Activated naive CD8-positive, alpha-beta T cell treated with anti-CD3 and anti-CD28 coated beads for 36 hours (primary cell): Measurements from ENCODE around the gene GPX3. TPM values are rescaled to one million over a fixed set of nuclear protein-coding genes. Genes with fewer than 3 reads are reported as not detected.
A peak's percentile ranks its signal among the peaks of the same experiment; 100 is the strongest.

Source experiments
- DNase-seq: peaks from one replicate; pipeline ENCODE4 v3.0.0; 2021
- H3K27ac Mint-ChIP-seq: one replicate; pipeline ENCODE4 v1.8.0; 2022; ENCODE audit warnings: mild to moderate bottlenecking, moderate library complexity, mixed read lengths
- H3K27me3 Mint-ChIP-seq: one replicate; pipeline ENCODE4 v1.8.0; 2022; ENCODE audit warnings: mild to moderate bottlenecking, mixed read lengths
- H3K36me3 Mint-ChIP-seq: one replicate; pipeline ENCODE4 v1.8.0; 2021; ENCODE audit warnings: mild to moderate bottlenecking, mixed read lengths
- H3K4me1 Mint-ChIP-seq: one replicate; pipeline ENCODE4 v1.8.0; 2021; ENCODE audit warnings: mixed read lengths
- H3K4me3 Mint-ChIP-seq: one replicate; pipeline ENCODE4 v1.8.0; 2022; ENCODE audit warnings: mild to moderate bottlenecking, moderate library complexity, mixed read lengths
- H3K9me3 Mint-ChIP-seq: one replicate; pipeline ENCODE4 v1.8.0; 2022; ENCODE audit warnings: mixed read lengths
- total RNA-seq, 2 experiments: library from RNA; stranded (reverse); gene quantifications; one replicate each; pipeline ENCODE4 v1.2.3, GENCODE V29; 2021

GPX3 gene
- total RNA-seq, 2 experiments from 2014 or later = not detected

GRCh38 chr5:151023047-151023615 is 2.7 kb downstream of the GPX3 start:
- peaks cover 15% of the 10 kb centered on the region for H3K36me3 Mint-ChIP-seq
- H3K4me3 Mint-ChIP-seq = no peak overlapping the region
- H3K9me3 Mint-ChIP-seq = no peaks in the 10 kb centered on the region
- H3K27ac Mint-ChIP-seq = no peak overlapping the region
- H3K4me1 Mint-ChIP-seq = peaks cover 14% of the 10 kb centered on the region
- peaks cover 8% of the 10 kb centered on the region for H3K27me3 Mint-ChIP-seq
- no peak for DNase-seq

DNA sequence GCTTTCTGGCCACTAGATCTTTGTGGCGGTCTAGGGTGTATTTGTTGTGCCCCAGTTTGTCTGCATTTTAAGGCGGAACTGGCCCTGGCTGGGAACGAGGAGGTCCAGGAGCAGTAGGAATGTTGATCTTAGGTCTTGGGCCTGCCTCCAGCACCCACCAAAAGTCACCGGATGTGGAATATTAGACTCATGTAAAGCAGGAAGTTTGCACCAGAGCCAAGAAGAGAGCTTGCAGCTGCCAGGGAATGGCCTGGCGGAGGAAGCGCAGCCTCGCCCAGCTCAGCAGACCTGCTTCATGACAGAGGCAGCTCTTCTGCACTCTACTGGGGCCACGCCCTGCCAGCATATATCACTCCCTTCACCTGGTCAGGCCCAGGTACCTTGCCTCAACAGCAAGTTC is 3.3 kb downstream of the GPX3 start:
- H3K27me3 Mint-ChIP-seq = peaks cover 8% of the 10 kb centered on the region
- no peak overlapping the region for H3K4me3 Mint-ChIP-seq
- no peak for DNase-seq
- H3K27ac Mint-ChIP-seq = no peak overlapping the region
- H3K9me3 Mint-ChIP-seq = no peaks in the 10 kb centered on the region
- peaks cover 14% of the 10 kb centered on the region for H3K4me1 Mint-ChIP-seq
- peaks cover 19% of the 10 kb centered on the region for H3K36me3 Mint-ChIP-seq

DNA sequence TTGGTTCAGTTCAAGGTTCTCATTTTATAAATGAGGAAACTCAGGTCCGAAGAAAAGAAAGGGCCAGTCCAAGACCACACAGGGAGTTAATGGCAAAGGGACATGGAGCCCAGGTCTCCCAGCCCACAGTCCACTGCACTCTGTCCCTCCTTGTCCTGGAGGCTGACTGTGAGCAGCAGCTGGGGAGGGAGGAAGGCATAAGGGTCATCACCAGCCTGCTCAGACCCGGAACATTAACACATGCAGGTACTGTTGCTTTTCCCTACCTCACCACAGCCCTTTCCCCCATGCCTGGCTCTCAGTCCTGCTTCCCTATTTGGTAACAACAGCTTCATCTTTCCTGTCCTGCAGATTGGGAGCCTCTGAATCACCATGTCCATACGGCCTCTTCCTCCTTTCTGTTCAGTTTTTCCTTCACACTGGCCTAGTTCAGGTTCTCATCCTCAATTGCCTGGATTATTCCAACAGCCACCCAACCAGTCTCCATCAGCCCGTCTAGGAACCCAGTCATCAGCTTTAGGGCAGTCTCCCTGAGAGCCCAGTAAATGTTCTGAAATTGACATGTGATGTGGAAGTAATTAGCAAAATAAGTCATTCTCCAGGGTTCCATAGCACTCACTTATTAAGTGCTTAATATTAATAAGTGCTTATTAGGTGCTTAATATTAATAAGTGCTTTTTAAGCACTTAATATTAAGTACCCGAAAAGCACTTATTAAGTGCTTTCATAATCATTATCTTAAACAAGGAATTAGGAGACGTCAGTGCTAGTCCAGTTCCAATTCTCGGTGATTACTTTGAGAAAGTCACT is 4.3 kb downstream of the GPX3 start:
- DNase-seq = no peak
- Mint-ChIP-seq H3K4me3 (no peak overlapping the region), H3K27ac (no peak overlapping the region), H3K36me3 (peaks cover 19% of the 10 kb centered on the region), H3K4me1 (peaks cover 9% of the 10 kb centered on the region), H3K27me3 (peaks cover 8% of the 10 kb centered on the region), H3K9me3 (no peaks in the 10 kb centered on the region)

DNA sequence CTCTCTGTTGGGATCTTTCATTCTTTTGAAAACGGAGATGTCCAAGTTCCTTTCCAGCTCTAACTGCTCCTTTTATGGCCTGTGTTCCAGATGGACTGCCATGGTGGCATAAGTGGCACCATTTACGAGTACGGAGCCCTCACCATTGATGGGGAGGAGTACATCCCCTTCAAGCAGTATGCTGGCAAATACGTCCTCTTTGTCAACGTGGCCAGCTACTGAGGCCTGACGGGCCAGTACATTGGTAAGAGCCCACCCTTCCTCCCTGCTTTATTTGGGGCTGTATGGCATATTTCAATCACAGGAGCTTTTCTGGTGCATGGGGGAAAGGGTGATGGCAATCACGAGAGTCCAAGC is 4.8 kb downstream of the GPX3 start:
- no peak overlapping the region for H3K4me3 Mint-ChIP-seq
- H3K27me3 Mint-ChIP-seq = peaks cover 6% of the 10 kb centered on the region
- no peak overlapping the region for H3K27ac Mint-ChIP-seq
- H3K9me3 Mint-ChIP-seq = no peaks in the 10 kb centered on the region
- H3K4me1 Mint-ChIP-seq = peaks cover 7% of the 10 kb centered on the region
- DNase-seq = no peak
- H3K36me3 Mint-ChIP-seq = peaks cover 19% of the 10 kb centered on the region

GRCh38 chr5:151026088-151026487 is 5.7 kb downstream of the GPX3 start:
- Mint-ChIP-seq H3K27ac (no peak overlapping the region), H3K9me3 (no peaks in the 10 kb centered on the region), H3K27me3 (peaks cover under 1% of the 10 kb centered on the region), H3K36me3 (peaks cover 22% of the 10 kb centered on the region), H3K4me1 (peaks cover 2% of the 10 kb centered on the region), H3K4me3 (no peak overlapping the region)
- DNase-seq = no peak

DNA sequence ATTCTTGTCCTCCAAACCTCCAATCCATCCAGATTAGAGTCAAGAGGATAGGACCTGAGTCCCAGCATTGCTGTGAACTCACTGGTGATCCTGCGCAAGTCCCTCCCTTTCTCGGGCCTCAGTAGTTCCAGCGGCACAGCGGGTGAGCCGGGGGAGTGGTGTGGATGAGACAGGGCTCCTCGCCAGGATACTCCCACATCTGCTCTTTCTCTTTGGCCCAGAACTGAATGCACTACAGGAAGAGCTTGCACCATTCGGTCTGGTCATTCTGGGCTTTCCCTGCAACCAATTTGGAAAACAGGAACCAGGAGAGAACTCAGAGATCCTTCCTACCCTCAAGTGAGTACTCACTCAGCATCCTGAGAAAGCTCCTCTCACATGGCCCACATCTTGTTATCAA is 6.3 kb downstream of the GPX3 start:
- DNase-seq = no peak
- Mint-ChIP-seq H3K4me3 (no peak overlapping the region), H3K27me3 (no peaks in the 10 kb centered on the region), H3K4me1 (peaks cover 2% of the 10 kb centered on the region), H3K36me3 (peaks cover 22% of the 10 kb centered on the region), H3K27ac (no peak overlapping the region), H3K9me3 (no peaks in the 10 kb centered on the region)

DNA sequence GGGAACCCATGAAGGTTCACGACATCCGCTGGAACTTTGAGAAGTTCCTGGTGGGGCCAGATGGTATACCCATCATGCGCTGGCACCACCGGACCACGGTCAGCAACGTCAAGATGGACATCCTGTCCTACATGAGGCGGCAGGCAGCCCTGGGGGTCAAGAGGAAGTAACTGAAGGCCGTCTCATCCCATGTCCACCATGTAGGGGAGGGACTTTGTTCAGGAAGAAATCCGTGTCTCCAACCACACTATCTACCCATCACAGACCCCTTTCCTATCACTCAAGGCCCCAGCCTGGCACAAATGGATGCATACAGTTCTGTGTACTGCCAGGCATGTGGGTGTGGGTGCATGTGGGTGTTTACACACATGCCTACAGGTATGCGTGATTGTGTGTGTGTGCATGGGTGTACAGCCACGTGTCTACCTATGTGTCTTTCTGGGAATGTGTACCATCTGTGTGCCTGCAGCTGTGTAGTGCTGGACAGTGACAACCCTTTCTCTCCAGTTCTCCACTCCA is 7.6 kb downstream of the GPX3 start:
- DNase-seq = no peak
- Mint-ChIP-seq H3K4me1 (peaks cover 2% of the 10 kb centered on the region), H3K4me3 (no peak overlapping the region), H3K36me3 (peaks cover 20% of the 10 kb centered on the region), H3K27me3 (no peaks in the 10 kb centered on the region), H3K27ac (no peak overlapping the region), H3K9me3 (no peaks in the 10 kb centered on the region)

DNA sequence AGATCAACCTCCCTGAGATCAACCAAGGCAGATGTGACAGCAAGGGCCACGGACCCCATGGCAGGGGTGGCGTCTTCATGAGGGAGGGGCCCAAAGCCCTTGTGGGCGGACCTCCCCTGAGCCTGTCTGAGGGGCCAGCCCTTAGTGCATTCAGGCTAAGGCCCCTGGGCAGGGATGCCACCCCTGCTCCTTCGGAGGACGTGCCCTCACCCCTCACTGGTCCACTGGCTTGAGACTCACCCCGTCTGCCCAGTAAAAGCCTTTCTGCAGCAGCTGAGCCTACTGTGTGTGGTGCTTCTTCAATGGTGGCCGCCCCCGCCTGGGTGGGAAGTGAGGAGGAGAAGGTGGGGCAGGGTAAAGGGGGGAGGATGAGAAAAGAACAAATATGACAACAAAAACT is 8.3 kb downstream of the GPX3 start:
- DNase-seq = no peak
- no peaks in the 10 kb centered on the region for H3K27me3 Mint-ChIP-seq
- peaks cover 22% of the 10 kb centered on the region for H3K36me3 Mint-ChIP-seq
- no peak overlapping the region for H3K27ac Mint-ChIP-seq
- peaks cover 2% of the 10 kb centered on the region for H3K4me1 Mint-ChIP-seq
- no peaks in the 10 kb centered on the region for H3K9me3 Mint-ChIP-seq
- H3K4me3 Mint-ChIP-seq = no peak overlapping the region

DNA sequence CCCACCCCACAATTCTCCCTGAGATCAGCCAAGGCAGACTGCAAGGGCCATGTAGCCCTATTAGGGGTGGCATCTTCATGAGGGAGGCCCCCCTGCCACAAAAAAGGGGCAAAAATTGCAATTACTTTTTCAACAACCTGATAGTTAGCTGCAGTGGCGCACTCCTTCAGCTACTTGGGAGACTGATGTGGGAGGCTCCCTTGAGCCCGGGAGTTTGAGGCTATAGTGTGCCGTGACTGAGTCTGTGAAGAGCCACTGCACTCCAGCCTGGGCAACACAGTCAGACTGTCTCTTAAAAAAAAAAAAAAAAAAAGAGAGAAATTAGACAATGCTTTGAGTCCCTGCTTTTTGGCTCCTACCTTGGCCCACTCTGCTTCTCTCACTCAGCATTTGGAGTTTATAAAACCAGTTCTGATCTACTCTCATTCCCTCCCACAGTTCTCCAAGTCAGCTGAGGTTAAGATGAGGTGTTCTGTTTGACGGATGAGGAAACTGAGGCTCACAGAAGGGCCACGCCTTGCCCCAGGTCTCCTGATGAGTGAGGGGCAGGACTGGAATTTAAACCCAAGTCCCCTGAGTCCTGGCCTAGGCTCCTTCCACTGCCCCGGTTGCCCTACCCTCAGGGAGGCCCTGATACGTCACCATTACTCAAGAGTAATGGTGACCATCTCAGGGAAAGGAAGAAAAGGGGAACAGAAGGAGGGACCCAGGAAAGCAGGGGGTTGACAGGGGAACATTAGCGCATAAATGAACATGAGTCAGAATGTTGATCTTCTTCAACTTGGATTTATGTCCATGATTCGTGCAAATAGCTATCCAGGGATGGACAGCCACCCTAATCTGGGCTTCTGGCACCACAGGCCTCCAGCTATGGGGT is 9.0 kb downstream of the GPX3 start:
- Mint-ChIP-seq H3K36me3 (peaks cover 29% of the 10 kb centered on the region), H3K27ac (no peak overlapping the region), H3K27me3 (no peaks in the 10 kb centered on the region), H3K4me1 (peaks cover 2% of the 10 kb centered on the region), H3K9me3 (no peaks in the 10 kb centered on the region), H3K4me3 (no peak overlapping the region)
- no peak for DNase-seq

DNA sequence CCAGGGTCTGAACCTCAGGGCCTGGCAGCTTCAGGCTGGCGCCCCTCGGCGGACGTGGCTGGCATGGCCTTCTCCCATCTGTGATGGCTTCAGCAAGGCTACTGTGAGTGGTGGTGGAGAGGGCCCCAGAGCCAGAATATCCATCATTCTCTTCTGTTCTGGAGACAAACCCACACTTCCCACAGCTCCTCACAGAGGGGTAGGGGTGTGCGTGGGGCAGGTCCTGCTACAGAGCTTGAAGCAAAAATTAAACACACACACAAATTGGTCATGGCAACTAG is 9.6 kb downstream of the GPX3 start:
- Mint-ChIP-seq H3K4me1 (peaks cover 2% of the 10 kb centered on the region), H3K27ac (no peak overlapping the region), H3K4me3 (no peak overlapping the region), H3K27me3 (no peaks in the 10 kb centered on the region), H3K9me3 (no peaks in the 10 kb centered on the region), H3K36me3 (peaks cover 30% of the 10 kb centered on the region)
- no peak for DNase-seq

DNA sequence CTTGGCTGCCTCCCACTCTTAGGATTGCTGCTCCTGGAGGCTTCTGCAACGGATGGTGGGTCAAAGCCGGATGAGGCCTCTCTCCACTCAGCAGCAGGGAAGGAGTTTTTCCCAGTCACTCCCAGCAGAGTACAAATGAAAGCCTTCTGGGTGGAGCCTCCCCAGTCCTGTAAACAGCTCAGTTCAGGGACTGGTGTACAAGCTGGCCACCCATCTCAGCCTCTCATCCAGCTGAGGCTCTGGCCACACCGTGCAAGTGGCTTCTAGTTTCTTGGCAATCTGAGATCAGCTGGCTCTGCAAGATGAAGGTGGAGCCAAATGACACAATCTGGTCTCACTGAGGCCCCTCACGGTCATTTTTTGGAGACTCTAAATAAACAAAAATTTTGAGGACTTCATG is 10.0 kb downstream of the GPX3 start:
- no peaks in the 10 kb centered on the region for H3K27me3 Mint-ChIP-seq
- no peak overlapping the region for H3K27ac Mint-ChIP-seq
- H3K9me3 Mint-ChIP-seq = no peaks in the 10 kb centered on the region
- peaks cover 30% of the 10 kb centered on the region for H3K36me3 Mint-ChIP-seq
- H3K4me3 Mint-ChIP-seq = no peak overlapping the region
- peaks cover 2% of the 10 kb centered on the region for H3K4me1 Mint-ChIP-seq
- no peak for DNase-seq

GRCh38 chr5:151031554-151031953 is 11.2 kb downstream of the GPX3 start:
- H3K9me3 Mint-ChIP-seq = no peaks in the 10 kb centered on the region
- no peaks in the 10 kb centered on the region for H3K27me3 Mint-ChIP-seq
- no peak overlapping the region for H3K4me3 Mint-ChIP-seq
- peaks cover 2% of the 10 kb centered on the region for H3K4me1 Mint-ChIP-seq
- no peak for DNase-seq
- peaks cover 30% of the 10 kb centered on the region for H3K36me3 Mint-ChIP-seq
- H3K27ac Mint-ChIP-seq = peak overlapping the region; percentile 31

DNA sequence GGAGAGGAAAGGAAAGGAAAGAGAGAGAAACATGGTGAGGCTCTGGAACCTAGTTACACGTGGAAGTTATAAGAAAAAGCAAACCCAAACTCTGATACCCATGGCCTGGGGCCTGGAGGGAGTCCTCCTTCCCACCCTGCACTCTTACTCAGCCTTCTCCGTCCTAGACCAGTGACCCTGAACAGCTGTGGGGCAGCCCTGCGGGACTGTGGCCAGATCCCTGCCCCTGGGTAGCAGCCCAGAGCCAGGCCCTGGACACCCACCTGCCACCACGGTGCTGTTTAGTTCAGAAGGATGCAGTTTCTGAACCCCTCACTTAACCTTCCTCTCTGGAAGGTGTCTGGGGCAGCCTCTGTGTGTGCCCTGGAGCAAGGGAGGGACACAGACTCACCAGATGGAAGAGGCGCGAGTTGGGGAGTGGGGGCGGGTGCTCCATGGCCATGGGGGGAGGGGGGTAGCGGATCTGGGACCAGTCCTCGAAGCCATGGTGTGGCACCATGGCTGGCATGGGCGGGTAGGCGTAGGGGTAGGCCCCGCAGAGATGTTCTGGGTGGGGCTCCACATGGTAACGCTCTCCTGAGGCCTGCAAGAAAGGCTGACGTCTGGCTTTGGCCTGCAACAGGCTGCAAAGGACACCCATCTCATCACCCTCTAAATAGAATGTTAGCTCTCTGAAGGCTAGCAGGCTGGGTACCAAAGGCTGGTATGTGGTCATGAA is 13.0 kb downstream of the GPX3 start:
- no peak for DNase-seq
- Mint-ChIP-seq H3K36me3 (peaks cover 28% of the 10 kb centered on the region), H3K4me1 (no peaks in the 10 kb centered on the region), H3K9me3 (no peaks in the 10 kb centered on the region), H3K27ac (no peak overlapping the region), H3K27me3 (no peaks in the 10 kb centered on the region), H3K4me3 (no peak overlapping the region)

GRCh38 chr5:151034422-151035379 is 14.3 kb downstream of the GPX3 start:
- H3K9me3 Mint-ChIP-seq = no peaks in the 10 kb centered on the region
- no peaks in the 10 kb centered on the region for H3K4me1 Mint-ChIP-seq
- no peak overlapping the region for H3K27ac Mint-ChIP-seq
- no peak overlapping the region for H3K4me3 Mint-ChIP-seq
- H3K36me3 Mint-ChIP-seq = peaks cover 26% of the 10 kb centered on the region
- no peak for DNase-seq
- H3K27me3 Mint-ChIP-seq = no peaks in the 10 kb centered on the region
